CD4-positive, CD25-positive, alpha-beta regulatory T cell (primary cell): Measurements from ENCODE around the gene CEP112. TPM values are rescaled to one million over a fixed set of nuclear protein-coding genes. Genes with fewer than 3 reads are reported as not detected.

Experiments used
- ATAC-seq, 2 donors: fragments of 150-1000 bp; cut with Tn5 transposase; one replicate each; pipeline ENCODE4 v1.10.0; 2021; ENCODE audit warnings: low read depth in 2 of 2, moderate number of reproducible peaks in 2 of 2, moderate library complexity in 1 of 2
- DNase-seq, 3 donors: peaks; one replicate each; pipeline versions ENCODE4 v3.0.0 to v3.0.0-alpha.2; 2012 to 2022; ENCODE audit warnings: mixed read lengths in 1 of 3
- H3K27ac ChIP-seq: one replicate; pipeline ENCODE4 v1.7.0; 2013; ENCODE audit warnings: mild to moderate bottlenecking, low read length; ENCODE audit not compliant: insufficient read depth, poor library complexity, severe bottlenecking
- H3K27me3 ChIP-seq: one replicate; pipeline ENCODE4 v1.7.0; 2013; ENCODE audit warnings: low read length; ENCODE audit not compliant: control insufficient read depth, insufficient read depth
- H3K36me3 ChIP-seq: one replicate; pipeline ENCODE4 v1.7.0; 2013; ENCODE audit warnings: mild to moderate bottlenecking, low read length, moderate library complexity; ENCODE audit not compliant: control insufficient read depth, insufficient read depth
- H3K4me1 ChIP-seq: 2 replicates; pipeline ENCODE4 v1.7.0; 2013; ENCODE audit warnings: mild to moderate bottlenecking, low read length; ENCODE audit not compliant: insufficient read depth, control insufficient read depth, poor library complexity, severe bottlenecking
- H3K4me3 ChIP-seq: one replicate; pipeline ENCODE4 v1.7.0; 2013; ENCODE audit warnings: low read depth, mild to moderate bottlenecking, low read length, moderate library complexity
- H3K9me3 ChIP-seq, 2 experiments: 1 replicate in 1 of 2; 2 replicates in 1 of 2; pipeline ENCODE4 v1.7.0; 2013; ENCODE audit warnings: low read length in 2 of 2, mild to moderate bottlenecking in 1 of 2, moderate library complexity in 1 of 2; ENCODE audit not compliant: control insufficient read depth in 2 of 2
- H3K27ac Mint-ChIP-seq, 3 donors: one replicate each; pipeline ENCODE4 v1.8.0; 2020 to 2022; ENCODE audit warnings: mild to moderate bottlenecking in 3 of 3, mixed read lengths in 3 of 3, moderate library complexity in 2 of 3
- H3K27me3 Mint-ChIP-seq: one replicate; pipeline ENCODE4 v1.8.0; 2022; ENCODE audit warnings: mild to moderate bottlenecking, mixed read lengths
- H3K36me3 Mint-ChIP-seq: one replicate; pipeline ENCODE4 v1.8.0; 2020; ENCODE audit warnings: mixed read lengths
- H3K4me1 Mint-ChIP-seq, 4 donors: one replicate each; pipeline ENCODE4 v1.8.0; 2020 to 2022; ENCODE audit warnings: mixed read lengths in 4 of 4, mild to moderate bottlenecking in 1 of 4
- H3K4me3 Mint-ChIP-seq, 4 donors: one replicate each; pipeline ENCODE4 v1.8.0; 2020 to 2022; ENCODE audit warnings: mild to moderate bottlenecking in 4 of 4, mixed read lengths in 4 of 4, moderate library complexity in 3 of 4
- H3K9me3 Mint-ChIP-seq, 7 donors: one replicate each; pipeline ENCODE4 v1.8.0; 2020 to 2022; ENCODE audit warnings: mixed read lengths in 7 of 7, mild to moderate bottlenecking in 3 of 7, moderate library complexity in 2 of 7
- polyA plus RNA-seq, 4 donors: library from polyadenylated mRNA; unstranded; fragments of 300-500 nt; fragmentation: Illumina TruSeq; gene quantifications; one replicate each; pipeline ENCODE4 v1.2.3, GENCODE V29; 2021
- total RNA-seq: library from RNA; stranded (reverse); gene quantifications from one replicate; pipeline ENCODE4 v1.2.3, GENCODE V29; 2022

Gene CEP112
- total and polyA plus RNA-seq, 5 donors from 2014 or later = 0.15 to 2.3 (median 0.54) TPM; not detected in 1

DNA sequence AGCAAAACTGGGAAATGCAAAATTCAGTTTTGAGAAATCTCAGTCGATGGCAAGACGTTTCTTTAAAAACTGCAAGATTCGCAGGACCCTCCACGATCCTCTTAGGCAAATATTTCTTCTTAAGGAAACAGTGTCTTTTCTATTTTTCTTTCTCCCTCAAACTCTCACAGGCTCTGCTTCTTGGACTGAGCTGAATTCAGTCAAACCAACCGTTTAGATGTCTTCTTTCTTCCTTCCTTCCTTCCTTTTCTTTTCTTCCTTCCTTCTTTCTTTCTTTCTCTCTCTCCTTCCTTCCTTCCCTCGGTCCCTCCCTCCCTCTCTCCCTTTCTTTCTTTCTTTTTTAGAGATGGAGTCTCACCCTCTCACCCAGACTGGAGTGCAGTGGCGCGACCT lies 563.3 kb downstream of the CEP112 start:
- ATAC-seq = no peak

DNA sequence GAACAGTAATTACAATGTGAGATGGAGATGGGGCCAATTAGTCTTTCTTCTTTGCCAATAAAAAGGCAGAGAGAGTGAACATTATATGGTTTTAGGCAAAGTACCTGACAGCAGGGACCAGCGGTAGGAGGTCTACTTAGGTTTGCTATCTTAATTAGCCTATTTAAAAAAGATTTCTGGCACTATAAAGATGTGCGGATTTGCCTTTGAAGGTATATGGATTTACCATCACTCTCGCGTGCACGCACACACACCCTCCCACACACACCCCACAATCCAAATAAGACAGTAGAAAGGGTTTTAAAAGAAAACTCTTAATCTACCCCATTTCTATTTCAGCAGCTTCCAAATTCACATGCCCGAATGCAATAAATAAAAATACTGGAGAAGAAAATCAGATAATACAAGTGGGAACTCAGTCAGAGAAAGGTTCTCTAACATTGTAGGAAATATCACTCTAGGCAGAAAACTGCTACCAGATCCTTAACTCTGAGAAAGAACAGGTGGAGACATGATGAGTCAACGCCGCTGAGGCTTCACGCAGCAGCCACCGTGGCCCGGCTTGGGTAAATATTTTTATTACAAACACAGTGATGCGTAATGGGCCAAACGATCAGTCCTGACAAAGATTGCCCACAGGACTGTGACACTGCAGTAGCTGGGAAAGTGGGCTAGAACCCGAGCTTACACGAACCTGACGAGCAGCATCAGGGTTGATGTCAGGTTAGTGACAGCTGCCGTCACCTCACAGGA lies 563.9 kb downstream of the CEP112 start:
- peaks cover 0 to 2% (median 0%) of the 10 kb centered on the region in 4 donors for H3K4me1 Mint-ChIP-seq
- H3K9me3 Mint-ChIP-seq = peaks cover 0 to 1% (median 0%) of the 10 kb centered on the region in 7 donors
- no peak overlapping the region for H3K4me3 ChIP-seq
- H3K36me3 Mint-ChIP-seq = no peaks in the 10 kb centered on the region
- H3K27ac Mint-ChIP-seq = no peak overlapping the region
- no peaks in the 10 kb centered on the region for H3K27me3 ChIP-seq
- peaks cover 4% of the 10 kb centered on the region for H3K27me3 Mint-ChIP-seq
- no peaks in the 10 kb centered on the region for H3K4me1 ChIP-seq
- DNase-seq = no peak
- ATAC-seq = no peak
- H3K36me3 ChIP-seq = no peaks in the 10 kb centered on the region
- H3K9me3 ChIP-seq = no peaks in the 10 kb centered on the region
- H3K4me3 Mint-ChIP-seq = no peak overlapping the region
- no peak overlapping the region for H3K27ac ChIP-seq

More for the DNA sequence above, 563.3 kb downstream of the CEP112 start:
- no peak overlapping the region for H3K27ac Mint-ChIP-seq
- H3K4me3 ChIP-seq = no peak overlapping the region
- no peaks in the 10 kb centered on the region for H3K9me3 ChIP-seq
- H3K4me1 Mint-ChIP-seq = peaks cover 0 to 2% (median 0%) of the 10 kb centered on the region in 4 donors
- no peak overlapping the region for H3K27ac ChIP-seq
- H3K27me3 Mint-ChIP-seq = peaks cover 4% of the 10 kb centered on the region
- no peak for DNase-seq
- no peak overlapping the region for H3K4me3 Mint-ChIP-seq
- no peaks in the 10 kb centered on the region for H3K36me3 ChIP-seq
- H3K9me3 Mint-ChIP-seq = peaks cover 0 to 1% (median 0%) of the 10 kb centered on the region in 7 donors
- H3K36me3 Mint-ChIP-seq = no peaks in the 10 kb centered on the region
- H3K27me3 ChIP-seq = no peaks in the 10 kb centered on the region
- H3K4me1 ChIP-seq = no peaks in the 10 kb centered on the region

DNA sequence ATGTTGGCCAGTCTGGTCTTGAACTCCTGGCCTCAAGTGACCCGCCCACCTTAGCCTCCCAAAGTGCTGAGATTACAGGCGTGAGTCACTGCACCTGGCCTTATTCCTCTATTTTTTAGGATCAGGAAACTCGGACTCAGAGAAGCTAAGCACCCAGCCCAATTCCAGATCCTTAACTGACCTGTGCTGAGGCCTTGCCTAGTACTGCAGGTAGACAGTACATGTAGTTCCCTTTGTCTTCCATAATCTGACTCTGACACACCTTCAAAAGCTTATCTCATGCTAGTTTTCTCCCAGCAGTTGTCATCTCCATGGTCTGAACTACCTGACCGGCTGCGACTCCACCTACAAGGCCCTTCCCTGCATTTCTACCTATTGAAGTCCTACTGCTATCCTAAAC lies 564.8 kb downstream of the CEP112 start:
- Histone ChIP-seq H3K4me1 (no peaks in the 10 kb centered on the region), H3K4me3 (no peak overlapping the region), H3K36me3 (no peaks in the 10 kb centered on the region), H3K9me3 (no peaks in the 10 kb centered on the region), H3K27ac (no peak overlapping the region), H3K27me3 (no peaks in the 10 kb centered on the region)
- H3K4me1 Mint-ChIP-seq = no peaks in the 10 kb centered on the region
- H3K36me3 Mint-ChIP-seq = no peaks in the 10 kb centered on the region
- no peak overlapping the region for H3K4me3 Mint-ChIP-seq
- peaks cover 0 to 1% (median 0%) of the 10 kb centered on the region in 7 donors for H3K9me3 Mint-ChIP-seq
- no peak for ATAC-seq
- no peak for DNase-seq
- peaks cover 4% of the 10 kb centered on the region for H3K27me3 Mint-ChIP-seq
- no peak overlapping the region for H3K27ac Mint-ChIP-seq

DNA sequence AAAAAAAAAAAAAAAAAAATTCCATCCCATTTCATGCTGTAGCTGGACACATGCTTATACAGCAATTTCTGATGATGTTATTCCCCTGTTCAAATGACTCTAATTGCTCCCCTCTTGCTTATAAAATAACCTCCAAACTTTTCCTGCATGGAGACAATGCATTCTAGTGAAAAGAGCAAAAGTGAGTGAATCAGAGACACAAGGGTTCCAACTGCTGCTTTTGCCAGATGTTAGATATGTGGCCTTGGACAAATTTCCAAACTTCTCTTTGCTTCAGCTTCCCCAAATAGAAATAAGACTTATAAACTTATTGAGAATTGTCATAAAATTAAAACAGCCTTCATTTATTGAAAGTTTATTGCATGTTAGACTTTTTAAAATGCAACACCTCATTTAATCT lies 565.5 kb downstream of the CEP112 start:
- Histone ChIP-seq H3K4me1 (no peaks in the 10 kb centered on the region), H3K4me3 (no peak overlapping the region), H3K27ac (no peak overlapping the region), H3K36me3 (no peaks in the 10 kb centered on the region), H3K27me3 (no peaks in the 10 kb centered on the region), H3K9me3 (no peaks in the 10 kb centered on the region)
- Mint-ChIP-seq H3K4me3 (no peak overlapping the region), H3K27me3 (peaks cover 4% of the 10 kb centered on the region), H3K9me3 (peaks cover 0 to 1% (median 0%) of the 10 kb centered on the region in 7 donors), H3K27ac (no peak overlapping the region), H3K4me1 (no peaks in the 10 kb centered on the region), H3K36me3 (no peaks in the 10 kb centered on the region)
- no peak for ATAC-seq
- no peak for DNase-seq

DNA sequence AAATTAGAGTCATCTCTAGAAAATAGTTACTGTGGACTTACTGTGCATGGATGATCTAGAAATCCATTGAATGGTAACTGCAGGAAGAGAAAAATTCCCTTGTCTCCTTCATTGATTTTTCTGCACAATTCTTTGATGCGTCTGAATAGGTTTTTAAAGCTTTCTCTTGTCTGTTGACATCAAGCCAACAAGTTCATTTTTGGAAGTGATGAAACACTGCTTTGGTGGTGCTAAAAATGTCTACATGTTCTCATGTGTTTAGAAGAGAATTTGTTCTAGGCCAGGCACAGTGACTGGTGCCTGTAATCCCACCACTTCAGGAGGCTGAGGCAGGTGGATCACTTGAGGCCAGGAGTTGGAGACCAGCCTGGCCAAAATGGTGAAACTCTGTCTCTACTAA lies 573.4 kb downstream of the CEP112 start:
- Mint-ChIP-seq H3K4me3 (no peak overlapping the region), H3K27me3 (peaks cover 4% of the 10 kb centered on the region), H3K36me3 (no peaks in the 10 kb centered on the region), H3K9me3 (peaks cover 0 to 2% (median 0%) of the 10 kb centered on the region in 7 donors), H3K27ac (no peak overlapping the region), H3K4me1 (no peaks in the 10 kb centered on the region)
- no peaks in the 10 kb centered on the region for H3K9me3 ChIP-seq
- DNase-seq = no peak
- H3K4me1 ChIP-seq = no peaks in the 10 kb centered on the region
- no peaks in the 10 kb centered on the region for H3K27me3 ChIP-seq
- H3K36me3 ChIP-seq = no peaks in the 10 kb centered on the region
- no peak overlapping the region for H3K27ac ChIP-seq
- no peak overlapping the region for H3K4me3 ChIP-seq
- ATAC-seq = no peak

GRCh38 chr17:65617496-65617895 lies 574.4 kb downstream of the CEP112 start:
- Mint-ChIP-seq H3K27ac (no peak overlapping the region), H3K27me3 (peaks cover 4% of the 10 kb centered on the region), H3K4me1 (no peaks in the 10 kb centered on the region), H3K4me3 (no peak overlapping the region), H3K9me3 (peaks cover 0 to 2% (median 0%) of the 10 kb centered on the region in 7 donors), H3K36me3 (no peaks in the 10 kb centered on the region)
- ATAC-seq (no peak), DNase-seq (no peak)
- H3K36me3 ChIP-seq = no peaks in the 10 kb centered on the region
- H3K4me1 ChIP-seq = no peaks in the 10 kb centered on the region
- H3K4me3 ChIP-seq = no peak overlapping the region
- H3K27me3 ChIP-seq = no peaks in the 10 kb centered on the region
- no peaks in the 10 kb centered on the region for H3K9me3 ChIP-seq
- no peak overlapping the region for H3K27ac ChIP-seq

- no peak for ATAC-seq
- no peak overlapping the region for H3K27ac ChIP-seq
- peaks cover 4% of the 10 kb centered on the region for H3K27me3 Mint-ChIP-seq
- DNase-seq = no peak
- no peaks in the 10 kb centered on the region for H3K4me1 Mint-ChIP-seq
- no peaks in the 10 kb centered on the region for H3K36me3 Mint-ChIP-seq
- H3K9me3 ChIP-seq = no peaks in the 10 kb centered on the region
- no peaks in the 10 kb centered on the region for H3K27me3 ChIP-seq
- no peak overlapping the region for H3K4me3 ChIP-seq
- H3K4me3 Mint-ChIP-seq = no peak overlapping the region
- no peaks in the 10 kb centered on the region for H3K4me1 ChIP-seq
- no peak overlapping the region for H3K27ac Mint-ChIP-seq
- peaks cover 0 to 1% (median 0%) of the 10 kb centered on the region in 7 donors for H3K9me3 Mint-ChIP-seq
- no peaks in the 10 kb centered on the region for H3K36me3 ChIP-seq
Measured at GRCh38 chr17:65609749-65610148, 582.2 kb downstream of the CEP112 start.

- H3K9me3 Mint-ChIP-seq = peaks cover 0 to 1% (median 0%) of the 10 kb centered on the region in 7 donors
- no peaks in the 10 kb centered on the region for H3K4me1 Mint-ChIP-seq
- no peaks in the 10 kb centered on the region for H3K27me3 ChIP-seq
- H3K27me3 Mint-ChIP-seq = peaks cover 4% of the 10 kb centered on the region
- H3K36me3 ChIP-seq = no peaks in the 10 kb centered on the region
- no peak overlapping the region for H3K4me3 ChIP-seq
- DNase-seq (no peak), ATAC-seq (no peak)
- H3K4me3 Mint-ChIP-seq = no peak overlapping the region
- no peak overlapping the region for H3K27ac Mint-ChIP-seq
- H3K27ac ChIP-seq = no peak overlapping the region
- no peaks in the 10 kb centered on the region for H3K9me3 ChIP-seq
- no peaks in the 10 kb centered on the region for H3K36me3 Mint-ChIP-seq
- no peaks in the 10 kb centered on the region for H3K4me1 ChIP-seq
Measured at GRCh38 chr17:65609286-65609685, 582.6 kb downstream of the CEP112 start.
